Astrocyte (in vitro differentiated cells and primary cell): ENCODE data around the gene OR10A4.

Experiments used
- EZH2 ChIP-seq: IDR thresholded peaks from 2 replicates; pipeline ENCODE4 v1.6.1; 2012; ENCODE audit warnings: mild to moderate bottlenecking, low read length, inconsistent platforms; ENCODE audit not compliant: insufficient read depth
- TF ChIP-seq, protein P1 (sequence below): IDR thresholded peaks from 2 replicates; pipeline ENCODE4 v1.5.1; 2011; ENCODE audit warnings: low read depth, mild to moderate bottlenecking, inconsistent platforms, low read length, moderate library complexity; ENCODE audit not compliant: insufficient read depth

DNA sequence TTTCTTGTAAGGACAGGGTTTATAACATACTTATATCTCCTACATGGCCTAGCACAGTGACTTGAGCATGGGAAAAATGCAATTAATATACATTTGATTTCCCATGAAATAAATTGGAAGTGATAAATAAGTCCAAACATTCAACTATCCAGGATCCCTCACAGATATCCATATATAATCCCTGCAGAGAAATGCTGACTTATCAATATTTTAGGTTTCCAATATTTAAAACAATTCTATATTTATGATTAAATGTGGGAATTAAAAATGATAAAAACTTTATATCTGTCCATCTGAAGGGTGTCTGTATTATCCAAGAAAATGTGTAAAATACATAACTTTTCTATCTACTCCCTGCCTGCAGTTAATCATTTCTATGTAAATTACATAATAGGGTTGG, 6.3 kb downstream of the OR10A4 start:
- TF ChIP-seq, protein P1, sequence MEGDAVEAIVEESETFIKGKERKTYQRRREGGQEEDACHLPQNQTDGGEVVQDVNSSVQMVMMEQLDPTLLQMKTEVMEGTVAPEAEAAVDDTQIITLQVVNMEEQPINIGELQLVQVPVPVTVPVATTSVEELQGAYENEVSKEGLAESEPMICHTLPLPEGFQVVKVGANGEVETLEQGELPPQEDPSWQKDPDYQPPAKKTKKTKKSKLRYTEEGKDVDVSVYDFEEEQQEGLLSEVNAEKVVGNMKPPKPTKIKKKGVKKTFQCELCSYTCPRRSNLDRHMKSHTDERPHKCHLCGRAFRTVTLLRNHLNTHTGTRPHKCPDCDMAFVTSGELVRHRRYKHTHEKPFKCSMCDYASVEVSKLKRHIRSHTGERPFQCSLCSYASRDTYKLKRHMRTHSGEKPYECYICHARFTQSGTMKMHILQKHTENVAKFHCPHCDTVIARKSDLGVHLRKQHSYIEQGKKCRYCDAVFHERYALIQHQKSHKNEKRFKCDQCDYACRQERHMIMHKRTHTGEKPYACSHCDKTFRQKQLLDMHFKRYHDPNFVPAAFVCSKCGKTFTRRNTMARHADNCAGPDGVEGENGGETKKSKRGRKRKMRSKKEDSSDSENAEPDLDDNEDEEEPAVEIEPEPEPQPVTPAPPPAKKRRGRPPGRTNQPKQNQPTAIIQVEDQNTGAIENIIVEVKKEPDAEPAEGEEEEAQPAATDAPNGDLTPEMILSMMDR, result no peak
- TF ChIP-seq EZH2, result no peak
